Measurements from ENCODE around the gene SOX15.

The SOX15 gene

GRCh38 chr17:7593296-7593695 lies 3.4 kb upstream of the SOX15 start:
- no peak overlapping the region for H3K4me2 ChIP-seq (ENCODE audit: insufficient read depth, low read length, poor library complexity, severe bottlenecking)
- DNase-seq (ENCODE audit: low spot score), result no peak

GRCh38 chr17:7592422-7593021 lies 2.6 kb upstream of the SOX15 start:
- WGBS, 2 donors (ENCODE audit: extremely low coverage in 2 of 2, insufficient read length in 2 of 2, insufficient replicate concordance in 1 of 2), result no CpG with 5 or more reads among the region's 23 CpGs
- Histone ChIP-seq H3K9me3 (replicated peaks in 1 of 2; ENCODE audit: control insufficient read depth in 2 of 2, insufficient read depth in 1 of 2, low read depth in 1 of 2, low read length in 2 of 2) (no peaks in the 10 kb centered on the region), H3K18ac (ENCODE audit: low read length) (peak overlapping the region; percentile 49), H2AK5ac (ENCODE audit: low read depth, low read length) (no peak overlapping the region), H2BK12ac (ENCODE audit: low read length) (no peak overlapping the region), H2AFZ (ENCODE audit: low read length) (no peak overlapping the region), H3K23ac (ENCODE audit: low read depth, low read length, poor library complexity) (no peak overlapping the region), H3K4ac (ENCODE audit: low read length) (no peak overlapping the region), H2BK5ac (ENCODE audit: low read length) (no peak overlapping the region), H3K4me1 (ENCODE audit: control insufficient read depth in 2 of 2, insufficient read depth in 1 of 2, low read depth in 1 of 2, low read length in 2 of 2) (peaks cover 11 to 35% of the 10 kb centered on the region in 2 donors), H3K4me3 (ENCODE audit: low read length in 2 of 2) (no peak overlapping the region), H3K14ac (ENCODE audit: low read length) (no peak overlapping the region), H2BK120ac (ENCODE audit: low read depth, low read length) (peak overlapping the region; percentile 13), H3K4me2 (ENCODE audit: insufficient read depth, low read length, poor library complexity, severe bottlenecking) (no peak overlapping the region), H3K27ac (replicated peaks; ENCODE audit: low read length) (peak overlapping the region; percentile 95), H3K9ac (ENCODE audit: low read depth, low read length, poor library complexity) (no peak overlapping the region), H3K27me3 (ENCODE audit: control insufficient read depth in 3 of 3, insufficient read depth in 3 of 3, low read depth in 1 of 3, low read length in 3 of 3) (no peaks in the 10 kb centered on the region), H4K91ac (ENCODE audit: low read depth, low read length, poor library complexity) (no peak overlapping the region), H2BK15ac (ENCODE audit: low read length) (peak overlapping the region; percentile 83), H3K79me1 (ENCODE audit: low read depth, low read length) (no peaks in the 10 kb centered on the region), H4K8ac (ENCODE audit: low read depth, low read length) (no peak overlapping the region), H3K36me3 (replicated peaks in 1 of 2; ENCODE audit: control insufficient read depth in 2 of 2, insufficient read depth in 2 of 2, low read length in 2 of 2) (peaks cover 52 to 99% of the 10 kb centered on the region in 2 donors)
- DNase-seq (ENCODE audit: low spot score), result no peak

More at GRCh38 chr17:7593296-7593695, 3.4 kb upstream of the SOX15 start:
- peaks cover 50 to 93% of the 10 kb centered on the region in 2 donors for H3K36me3 ChIP-seq (replicated peaks in 1 of 2; ENCODE audit: control insufficient read depth in 2 of 2, insufficient read depth in 2 of 2, low read length in 2 of 2)
- H2BK15ac ChIP-seq (ENCODE audit: low read length), result no peak overlapping the region
- H4K91ac ChIP-seq (ENCODE audit: low read depth, low read length, poor library complexity), result peak overlapping the region; percentile 2
- H2AK5ac ChIP-seq (ENCODE audit: low read depth, low read length), result no peak overlapping the region
- H3K14ac ChIP-seq (ENCODE audit: low read length), result no peak overlapping the region
- no peak overlapping the region for H3K4ac ChIP-seq (ENCODE audit: low read length)
- H2BK12ac ChIP-seq (ENCODE audit: low read length), result no peak overlapping the region
- H3K79me1 ChIP-seq (ENCODE audit: low read depth, low read length), result no peaks in the 10 kb centered on the region
- H2AFZ ChIP-seq (ENCODE audit: low read length), result no peak overlapping the region
- H4K8ac ChIP-seq (ENCODE audit: low read depth, low read length), result no peak overlapping the region
- no peak overlapping the region for H2BK5ac ChIP-seq (ENCODE audit: low read length)
- H3K18ac ChIP-seq (ENCODE audit: low read length), result no peak overlapping the region
- H3K23ac ChIP-seq (ENCODE audit: low read depth, low read length, poor library complexity), result no peak overlapping the region
- H3K4me1 ChIP-seq (ENCODE audit: control insufficient read depth in 2 of 2, insufficient read depth in 1 of 2, low read depth in 1 of 2, low read length in 2 of 2), result peaks cover 11 to 34% of the 10 kb centered on the region in 2 donors
- peak overlapping the region; percentile 49 for H3K27ac ChIP-seq (replicated peaks; ENCODE audit: low read length)
- no peak overlapping the region for H3K4me3 ChIP-seq (ENCODE audit: low read length in 2 of 2)
- no peaks in the 10 kb centered on the region for H3K27me3 ChIP-seq (ENCODE audit: control insufficient read depth in 3 of 3, insufficient read depth in 3 of 3, low read depth in 1 of 3, low read length in 3 of 3)
- H3K9me3 ChIP-seq (replicated peaks in 1 of 2; ENCODE audit: control insufficient read depth in 2 of 2, insufficient read depth in 1 of 2, low read depth in 1 of 2, low read length in 2 of 2), result no peaks in the 10 kb centered on the region
- WGBS, 2 donors (ENCODE audit: extremely low coverage in 2 of 2, insufficient read length in 2 of 2, insufficient replicate concordance in 1 of 2), result no CpG with 5 or more reads among the region's 12 CpGs
- no peak overlapping the region for H2BK120ac ChIP-seq (ENCODE audit: low read depth, low read length)
- peak overlapping the region; percentile 36 for H3K9ac ChIP-seq (ENCODE audit: low read depth, low read length, poor library complexity)

- peak overlapping the region; percentile 56 for H3K4ac ChIP-seq (ENCODE audit: low read length)
- H3K79me1 ChIP-seq (ENCODE audit: low read depth, low read length), result peaks cover 2% of the 10 kb centered on the region
- H2AFZ ChIP-seq (ENCODE audit: low read length), result no peak overlapping the region
- H4K91ac ChIP-seq (ENCODE audit: low read depth, low read length, poor library complexity), result peak overlapping the region; percentile 61
- peak overlapping the region; percentile 10 for H2BK15ac ChIP-seq (ENCODE audit: low read length)
- H3K27ac ChIP-seq (replicated peaks; ENCODE audit: low read length), result peak overlapping the region; percentile 95
- no peak for DNase-seq (ENCODE audit: low spot score)
- H3K4me1 ChIP-seq (ENCODE audit: control insufficient read depth in 2 of 2, insufficient read depth in 1 of 2, low read depth in 1 of 2, low read length in 2 of 2), result peaks cover 11 to 35% of the 10 kb centered on the region in 2 donors
- H3K4me2 ChIP-seq (ENCODE audit: insufficient read depth, low read length, poor library complexity, severe bottlenecking), result no peak overlapping the region
- H3K9ac ChIP-seq (ENCODE audit: low read depth, low read length, poor library complexity), result no peak overlapping the region
- H2BK5ac ChIP-seq (ENCODE audit: low read length), result peak overlapping the region; percentile 82
- H3K14ac ChIP-seq (ENCODE audit: low read length), result no peak overlapping the region
- no CpG with 5 or more reads among the region's 5 CpGs for WGBS, 2 donors (ENCODE audit: extremely low coverage in 2 of 2, insufficient read length in 2 of 2, insufficient replicate concordance in 1 of 2)
- H3K9me3 ChIP-seq (replicated peaks in 1 of 2; ENCODE audit: control insufficient read depth in 2 of 2, insufficient read depth in 1 of 2, low read depth in 1 of 2, low read length in 2 of 2), result no peaks in the 10 kb centered on the region
- peaks cover 60 to 99% of the 10 kb centered on the region in 2 donors for H3K36me3 ChIP-seq (replicated peaks in 1 of 2; ENCODE audit: control insufficient read depth in 2 of 2, insufficient read depth in 2 of 2, low read length in 2 of 2)
- H2BK120ac ChIP-seq (ENCODE audit: low read depth, low read length), result peak overlapping the region; percentile 33
- H3K27me3 ChIP-seq (ENCODE audit: control insufficient read depth in 3 of 3, insufficient read depth in 3 of 3, low read depth in 1 of 3, low read length in 3 of 3), result no peaks in the 10 kb centered on the region
- H2AK5ac ChIP-seq (ENCODE audit: low read depth, low read length), result peak overlapping the region; percentile 33
- H3K18ac ChIP-seq (ENCODE audit: low read length), result peak overlapping the region; percentile 94
- H3K4me3 ChIP-seq (ENCODE audit: low read length in 2 of 2), result no peak overlapping the region
- peak overlapping the region; percentile 33 for H2BK12ac ChIP-seq (ENCODE audit: low read length)
- H4K8ac ChIP-seq (ENCODE audit: low read depth, low read length), result no peak overlapping the region
- no peak overlapping the region for H3K23ac ChIP-seq (ENCODE audit: low read depth, low read length, poor library complexity)
Observed at GRCh38 chr17:7591596-7591995, 1.7 kb upstream of the SOX15 start.

GRCh38 chr17:7590743-7591142 lies 849 bp upstream of the SOX15 start:
- H3K27me3 ChIP-seq (ENCODE audit: control insufficient read depth in 3 of 3, insufficient read depth in 3 of 3, low read depth in 1 of 3, low read length in 3 of 3), result no peaks in the 10 kb centered on the region
- no peak overlapping the region for H2BK5ac ChIP-seq (ENCODE audit: low read length)
- no peak overlapping the region for H2BK12ac ChIP-seq (ENCODE audit: low read length)
- peak overlapping the region; percentile 40 for H3K4me2 ChIP-seq (ENCODE audit: insufficient read depth, low read length, poor library complexity, severe bottlenecking)
- H2AFZ ChIP-seq (ENCODE audit: low read length), result no peak overlapping the region
- H2BK120ac ChIP-seq (ENCODE audit: low read depth, low read length), result no peak overlapping the region
- H2BK15ac ChIP-seq (ENCODE audit: low read length), result no peak overlapping the region
- H4K8ac ChIP-seq (ENCODE audit: low read depth, low read length), result no peak overlapping the region
- no peak overlapping the region for H2AK5ac ChIP-seq (ENCODE audit: low read depth, low read length)
- H3K27ac ChIP-seq (replicated peaks; ENCODE audit: low read length), result peak overlapping the region; percentile 95
- peaks cover 59 to 97% of the 10 kb centered on the region in 2 donors for H3K36me3 ChIP-seq (replicated peaks in 1 of 2; ENCODE audit: control insufficient read depth in 2 of 2, insufficient read depth in 2 of 2, low read length in 2 of 2)
- H3K4ac ChIP-seq (ENCODE audit: low read length), result no peak overlapping the region
- peak; percentile 74 for DNase-seq (ENCODE audit: low spot score)
- H3K23ac ChIP-seq (ENCODE audit: low read depth, low read length, poor library complexity), result no peak overlapping the region
- H3K4me3 ChIP-seq (ENCODE audit: low read length in 2 of 2), result no peak overlapping the region
- no peak overlapping the region for H3K14ac ChIP-seq (ENCODE audit: low read length)
- no CpG with 5 or more reads among the region's 4 CpGs for WGBS, 2 donors (ENCODE audit: extremely low coverage in 2 of 2, insufficient read length in 2 of 2, insufficient replicate concordance in 1 of 2)
- H3K79me1 ChIP-seq (ENCODE audit: low read depth, low read length), result peaks cover 3% of the 10 kb centered on the region
- H3K9me3 ChIP-seq (replicated peaks in 1 of 2; ENCODE audit: control insufficient read depth in 2 of 2, insufficient read depth in 1 of 2, low read depth in 1 of 2, low read length in 2 of 2), result no peaks in the 10 kb centered on the region
- H4K91ac ChIP-seq (ENCODE audit: low read depth, low read length, poor library complexity), result no peak overlapping the region
- H3K9ac ChIP-seq (ENCODE audit: low read depth, low read length, poor library complexity), result no peak overlapping the region
- no peak overlapping the region for H3K18ac ChIP-seq (ENCODE audit: low read length)
- H3K4me1 ChIP-seq (ENCODE audit: control insufficient read depth in 2 of 2, insufficient read depth in 1 of 2, low read depth in 1 of 2, low read length in 2 of 2), result peaks cover 11 to 35% of the 10 kb centered on the region in 2 donors

Data from neuronal stem cell (in vitro differentiated cells).